RWPE2 (cell line): ENCODE results near the gene CCDC38.
A peak's percentile ranks its signal among the peaks of the same experiment; 100 is the strongest.

Experiments used
- ATAC-seq: fragments of 200-7000 bp; cut with Tn5 transposase; 3 replicates; pipeline ENCODE4 v1.9.1; 2021; ENCODE audit warnings: low read depth
- DNase-seq: peaks from one replicate; pipeline ENCODE4 v3.0.0-alpha.2; 2020; ENCODE audit warnings: low spot score
- H3K27ac ChIP-seq: fragments of 450-650 bp; 2 replicates; pipeline ENCODE4 v1.5.1; 2017; ENCODE audit warnings: mild to moderate bottlenecking; ENCODE audit not compliant: poor library complexity, severe bottlenecking
- H3K27me3 ChIP-seq: fragments of 250-450 bp; sonication (Bioruptor Pico); 2 replicates; pipeline ENCODE4 v1.5.1; 2021; ENCODE audit warnings: mild to moderate bottlenecking, moderate library complexity; ENCODE audit not compliant: insufficient read depth, poor library complexity, severe bottlenecking
- H3K36me3 ChIP-seq: fragments of 250-450 bp; sonication (Bioruptor Pico); 2 replicates; pipeline ENCODE4 v1.5.1; 2020; ENCODE audit warnings: low read depth, mild to moderate bottlenecking, moderate library complexity
- H3K4me1 ChIP-seq: fragments of 250-450 bp; sonication (Bioruptor Pico); 2 replicates; pipeline ENCODE4 v1.5.1; 2021; ENCODE audit warnings: mild to moderate bottlenecking, moderate library complexity; ENCODE audit not compliant: insufficient read depth, poor library complexity, severe bottlenecking
- H3K4me3 ChIP-seq: fragments of 250-450 bp; sonication (Bioruptor Pico); 2 replicates; pipeline ENCODE4 v1.5.1; 2021; ENCODE audit warnings: mild to moderate bottlenecking, moderate library complexity; ENCODE audit not compliant: severe bottlenecking
- H3K9me3 ChIP-seq: fragments of 250-450 bp; sonication (Bioruptor Pico); 2 replicates; pipeline ENCODE4 v1.5.1; 2021; ENCODE audit warnings: mild to moderate bottlenecking, moderate library complexity; ENCODE audit not compliant: severe bottlenecking
- TF ChIP-seq, protein P1 (sequence below): fragments of 450-650 bp; IDR thresholded peaks from one replicate; pipeline ENCODE4 v1.5.1; 2017; ENCODE audit warnings: mild to moderate bottlenecking, moderate library complexity; ENCODE audit not compliant: poor library complexity, severe bottlenecking

The CCDC38 gene

DNA sequence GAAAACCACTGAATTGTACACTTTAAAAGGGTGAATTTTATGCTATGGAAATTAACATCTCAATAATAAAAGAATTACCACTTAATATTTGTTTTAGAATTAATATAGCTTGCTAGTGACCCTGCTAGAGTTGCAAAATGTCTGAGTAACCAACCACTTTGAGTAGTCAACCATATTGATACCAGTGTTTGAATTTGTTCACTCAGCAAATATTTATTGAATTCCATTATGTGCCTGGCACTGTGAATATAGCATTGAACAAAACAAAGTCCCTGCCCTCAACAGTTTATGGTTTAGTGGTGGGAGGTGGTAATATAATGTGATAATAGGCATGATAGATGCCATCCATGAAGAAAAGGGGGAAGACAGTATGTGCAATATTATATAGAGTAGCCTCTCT is 79.1 kb downstream of the CCDC38 start:
- H3K36me3 ChIP-seq, result peaks cover 76% of the 10 kb centered on the region
- H3K27me3 ChIP-seq, result no peaks in the 10 kb centered on the region
- TF ChIP-seq, protein P1, sequence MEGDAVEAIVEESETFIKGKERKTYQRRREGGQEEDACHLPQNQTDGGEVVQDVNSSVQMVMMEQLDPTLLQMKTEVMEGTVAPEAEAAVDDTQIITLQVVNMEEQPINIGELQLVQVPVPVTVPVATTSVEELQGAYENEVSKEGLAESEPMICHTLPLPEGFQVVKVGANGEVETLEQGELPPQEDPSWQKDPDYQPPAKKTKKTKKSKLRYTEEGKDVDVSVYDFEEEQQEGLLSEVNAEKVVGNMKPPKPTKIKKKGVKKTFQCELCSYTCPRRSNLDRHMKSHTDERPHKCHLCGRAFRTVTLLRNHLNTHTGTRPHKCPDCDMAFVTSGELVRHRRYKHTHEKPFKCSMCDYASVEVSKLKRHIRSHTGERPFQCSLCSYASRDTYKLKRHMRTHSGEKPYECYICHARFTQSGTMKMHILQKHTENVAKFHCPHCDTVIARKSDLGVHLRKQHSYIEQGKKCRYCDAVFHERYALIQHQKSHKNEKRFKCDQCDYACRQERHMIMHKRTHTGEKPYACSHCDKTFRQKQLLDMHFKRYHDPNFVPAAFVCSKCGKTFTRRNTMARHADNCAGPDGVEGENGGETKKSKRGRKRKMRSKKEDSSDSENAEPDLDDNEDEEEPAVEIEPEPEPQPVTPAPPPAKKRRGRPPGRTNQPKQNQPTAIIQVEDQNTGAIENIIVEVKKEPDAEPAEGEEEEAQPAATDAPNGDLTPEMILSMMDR, result no peak
- peaks cover 6% of the 10 kb centered on the region for H3K4me1 ChIP-seq
- DNase-seq (no peak), ATAC-seq (no peak)
- H3K9me3 ChIP-seq, result no peaks in the 10 kb centered on the region
- H3K4me3 ChIP-seq, result no peak overlapping the region
- no peak overlapping the region for H3K27ac ChIP-seq

GRCh38 chr12:95862038-95862437 is 80.4 kb downstream of the CCDC38 start:
- no peak for ATAC-seq
- TF ChIP-seq, protein P1, result no peak
- Histone ChIP-seq H3K4me3 (no peak overlapping the region), H3K36me3 (peaks cover 63% of the 10 kb centered on the region), H3K9me3 (no peaks in the 10 kb centered on the region), H3K4me1 (peaks cover 6% of the 10 kb centered on the region), H3K27ac (no peak overlapping the region), H3K27me3 (no peaks in the 10 kb centered on the region)
- no peak for DNase-seq

- ATAC-seq (no peak), DNase-seq (no peak)
- H3K9me3 ChIP-seq, result no peaks in the 10 kb centered on the region
- H3K27ac ChIP-seq, result no peak overlapping the region
- H3K27me3 ChIP-seq, result no peaks in the 10 kb centered on the region
- TF ChIP-seq, protein P1, result no peak
- peaks cover 6% of the 10 kb centered on the region for H3K4me1 ChIP-seq
- peak overlapping the region; percentile 78 for H3K4me3 ChIP-seq
- peaks cover 44% of the 10 kb centered on the region for H3K36me3 ChIP-seq
Observed at GRCh38 chr12:95859947-95860850, 82.2 kb downstream of the CCDC38 start.

GRCh38 chr12:95859344-95859816 is 83.0 kb downstream of the CCDC38 start:
- Histone ChIP-seq H3K4me1 (peaks cover 6% of the 10 kb centered on the region), H3K9me3 (no peaks in the 10 kb centered on the region), H3K27ac (peak overlapping the region; percentile 50), H3K27me3 (no peaks in the 10 kb centered on the region), H3K4me3 (peak overlapping the region; percentile 78), H3K36me3 (peaks cover 36% of the 10 kb centered on the region)
- ATAC-seq, result peak; percentile 46
- DNase-seq, result no peak
- TF ChIP-seq, protein P1, result no peak
